Bone marrow (tissue), 2 donors: ENCODE measurements around the gene LSR.
A peak's percentile ranks its signal among the peaks of the same experiment; 100 is the strongest.

ENCODE experiments used
- DNase-seq, 2 donors: peaks; one replicate each; lab custom pipeline; 2025; lab: John Stamatoyannopoulos, UW

LSR gene

GRCh38 chr19:35247526-35248309 is 1.1 kb upstream of the LSR start:
- no peak for DNase-seq

- no peak for DNase-seq
Observed at GRCh38 chr19:35249146-35249847, 495 bp downstream of the LSR start.

DNA sequence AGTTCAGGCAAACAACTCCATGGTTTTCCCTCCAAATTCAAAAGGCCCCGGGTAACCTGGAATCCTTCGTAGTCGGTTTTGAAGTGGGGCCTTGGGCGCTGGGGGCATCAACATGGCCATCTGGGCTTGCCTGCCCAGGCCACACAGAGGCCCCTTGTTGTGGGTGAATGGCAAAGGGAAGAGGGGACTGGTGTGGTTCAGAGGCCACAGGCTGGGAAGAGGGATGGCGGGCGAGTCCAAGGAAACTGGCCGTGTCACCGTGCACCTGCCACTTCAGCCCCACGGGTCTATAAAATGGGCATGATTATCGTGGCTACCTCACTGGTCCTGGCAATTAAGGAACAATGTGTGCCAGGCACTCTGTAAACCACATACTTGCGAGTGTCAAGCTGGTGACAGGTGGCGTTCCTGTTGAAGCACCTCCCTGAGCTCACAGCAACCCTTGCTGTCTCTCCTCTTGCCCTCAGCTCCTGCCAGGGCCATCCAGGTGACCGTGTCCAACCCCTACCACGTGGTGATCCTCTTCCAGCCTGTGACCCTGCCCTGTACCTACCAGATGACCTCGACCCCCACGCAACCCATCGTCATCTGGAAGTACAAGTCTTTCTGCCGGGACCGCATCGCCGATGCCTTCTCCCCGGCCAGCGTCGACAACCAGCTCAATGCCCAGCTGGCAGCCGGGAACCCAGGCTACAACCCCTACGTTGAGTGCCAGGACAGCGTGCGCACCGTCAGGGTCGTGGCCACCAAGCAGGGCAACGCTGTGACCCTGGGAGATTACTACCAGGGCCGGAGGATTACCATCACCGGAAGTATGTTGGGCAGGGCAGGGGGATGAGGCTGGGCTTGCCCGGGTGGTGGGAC is 1.3 kb downstream of the LSR start:
- no peak for DNase-seq

- DNase-seq: no peak
Observed at GRCh38 chr19:35251456-35251855, 2.7 kb downstream of the LSR start.

DNA sequence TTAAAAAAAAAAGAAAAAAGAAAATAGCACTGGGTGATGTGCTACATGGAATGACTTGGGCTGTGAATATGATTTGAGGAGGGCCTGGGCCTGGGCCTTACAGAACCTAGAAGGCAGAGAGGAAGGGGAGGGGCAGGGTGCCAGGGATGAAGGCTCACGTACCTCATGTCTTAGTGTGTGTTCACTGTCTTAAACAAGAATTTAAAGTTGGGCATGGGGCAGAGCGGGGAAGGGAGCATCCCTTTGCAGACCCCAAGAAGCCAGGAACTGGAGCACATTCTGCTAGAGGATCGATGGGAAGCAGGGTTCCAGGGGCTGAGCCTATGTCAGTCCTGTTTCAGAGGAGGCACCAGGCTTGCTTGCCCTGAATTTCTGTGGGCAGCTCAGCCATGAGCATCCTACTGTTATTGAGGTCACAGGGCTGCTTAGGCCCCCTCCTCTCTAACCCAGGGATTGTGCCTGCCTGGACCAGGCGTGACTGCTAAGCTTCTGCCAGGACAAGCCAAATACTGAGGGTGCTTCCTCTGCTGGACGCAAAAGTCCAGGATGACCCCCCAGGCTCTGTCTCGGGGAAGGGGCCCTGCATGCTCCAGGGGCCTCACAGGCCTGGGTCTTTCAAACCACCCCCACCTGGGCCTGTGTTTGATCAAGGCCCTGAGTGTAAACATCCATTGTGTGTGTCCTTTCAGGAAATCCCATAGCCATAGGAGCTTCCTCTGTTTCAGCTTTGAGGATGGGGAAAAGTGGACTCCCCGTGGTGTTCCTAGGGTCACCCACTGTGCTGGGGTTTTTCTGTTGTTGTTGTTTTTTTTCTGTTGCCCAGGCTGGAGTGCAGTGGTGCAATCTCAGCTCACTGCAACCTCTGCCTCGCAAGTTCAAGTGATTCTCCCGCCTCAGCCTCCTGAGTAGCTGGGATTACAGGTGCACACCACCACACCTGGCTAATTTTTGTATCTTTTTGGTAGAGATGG is 4.8 kb downstream of the LSR start:
- no peak for DNase-seq

DNA sequence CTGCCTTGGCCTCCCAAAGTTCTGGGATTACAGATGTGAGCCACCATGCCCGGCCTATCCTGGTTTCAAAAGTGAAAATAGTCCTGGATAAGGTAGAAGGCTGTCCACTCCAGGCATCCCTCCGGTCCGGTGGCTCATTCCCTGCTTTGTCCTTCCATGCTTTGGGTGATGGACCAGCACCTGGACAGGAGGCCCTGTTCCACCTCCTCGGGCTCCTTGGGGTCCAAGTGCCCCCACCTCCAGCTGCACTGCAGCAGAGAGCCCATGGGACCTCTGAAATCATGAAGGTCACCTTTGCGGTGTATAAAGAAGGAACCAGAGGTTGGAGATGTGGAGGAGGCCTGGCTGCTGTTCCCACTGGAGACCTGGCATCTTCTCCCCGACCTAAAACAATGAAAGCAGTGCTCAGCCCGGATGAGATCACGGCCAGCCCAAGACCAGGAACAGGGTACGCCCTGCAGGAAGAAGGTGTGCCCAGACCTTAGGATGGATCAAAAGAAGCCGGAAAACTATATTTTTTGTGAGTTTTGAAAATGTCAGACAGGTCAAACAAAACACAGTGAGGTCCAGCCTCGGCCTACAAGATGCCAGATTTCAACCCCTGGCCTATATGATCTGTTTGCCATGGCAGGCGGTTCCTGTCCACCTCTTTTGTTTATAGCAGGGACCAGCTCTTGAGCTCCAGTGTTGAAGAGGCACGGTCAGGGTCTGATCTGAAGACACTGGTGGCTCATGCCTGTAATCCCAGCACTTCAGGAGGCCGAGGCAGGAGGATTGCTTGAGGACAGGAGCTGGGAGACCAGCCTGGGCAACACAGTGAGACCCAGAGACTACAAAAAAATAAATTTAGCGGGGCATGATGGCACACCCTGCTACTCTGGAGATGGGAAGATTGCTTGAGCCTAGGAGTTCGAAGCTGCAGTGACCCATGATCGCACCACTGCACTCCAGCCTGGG is 5.8 kb downstream of the LSR start:
- DNase-seq: no peak

DNA sequence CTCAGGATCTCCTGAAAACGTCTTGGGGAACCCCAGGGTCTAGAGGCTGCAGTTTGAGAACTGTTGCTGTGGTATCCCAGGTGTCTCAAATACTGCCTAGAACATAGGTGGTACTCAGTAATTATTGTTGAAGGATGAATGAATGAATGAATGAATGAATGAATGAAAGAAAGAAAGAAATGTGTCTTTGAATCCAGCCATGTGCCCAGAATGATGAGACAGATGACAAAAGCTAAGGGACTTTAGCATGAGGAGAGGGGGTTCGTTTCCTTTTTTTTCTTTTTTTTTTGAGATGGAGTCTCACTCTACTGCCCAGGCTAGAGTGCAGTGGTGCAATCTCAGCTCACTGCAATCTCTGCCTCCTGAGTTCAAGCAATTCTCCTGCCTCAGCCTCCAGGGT is 7.8 kb downstream of the LSR start:
- DNase-seq: no peak

- DNase-seq: no peak
Observed at GRCh38 chr19:35257113-35257461, 8.3 kb downstream of the LSR start.

DNA sequence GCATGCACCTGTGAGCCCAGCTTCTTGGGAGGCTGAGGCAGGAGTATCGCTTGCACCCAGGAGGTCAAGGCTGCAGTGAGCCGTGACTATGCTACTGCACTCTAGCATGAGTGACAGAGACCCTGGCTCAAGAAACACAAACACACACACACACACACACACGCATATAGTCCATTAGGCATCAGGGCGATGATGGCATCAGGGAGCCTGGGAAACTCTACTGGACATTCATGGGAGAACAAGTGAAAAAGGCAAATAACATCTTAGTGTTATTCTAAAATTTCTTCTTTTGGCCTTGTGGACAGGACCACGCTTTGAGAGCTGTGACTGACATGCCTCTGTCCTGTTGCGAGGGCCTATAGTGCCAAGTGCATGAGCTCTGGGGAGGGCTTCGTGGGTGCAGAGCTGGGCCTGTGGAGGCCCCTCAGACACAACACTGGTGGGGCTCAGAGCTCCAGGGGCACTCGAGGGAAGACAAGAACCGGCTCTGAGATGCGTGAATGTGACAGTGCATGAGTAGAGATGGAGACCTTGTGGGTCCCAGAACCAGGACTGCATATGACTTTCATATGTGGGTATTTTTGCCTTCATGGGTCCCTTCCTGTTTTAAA is 12.0 kb downstream of the LSR start:
- no peak for DNase-seq

- DNase-seq: no peak
Observed at GRCh38 chr19:35261356-35262100, 12.7 kb downstream of the LSR start.

- no peak for DNase-seq
Observed at GRCh38 chr19:35262101-35262761, 13.4 kb downstream of the LSR start.

- DNase-seq: peak in 1 of 2 donors; percentile 32
Observed at GRCh38 chr19:35264268-35265125, 15.7 kb downstream of the LSR start.

- no peak for DNase-seq
Observed at GRCh38 chr19:35265126-35265899, 16.5 kb downstream of the LSR start.

DNA sequence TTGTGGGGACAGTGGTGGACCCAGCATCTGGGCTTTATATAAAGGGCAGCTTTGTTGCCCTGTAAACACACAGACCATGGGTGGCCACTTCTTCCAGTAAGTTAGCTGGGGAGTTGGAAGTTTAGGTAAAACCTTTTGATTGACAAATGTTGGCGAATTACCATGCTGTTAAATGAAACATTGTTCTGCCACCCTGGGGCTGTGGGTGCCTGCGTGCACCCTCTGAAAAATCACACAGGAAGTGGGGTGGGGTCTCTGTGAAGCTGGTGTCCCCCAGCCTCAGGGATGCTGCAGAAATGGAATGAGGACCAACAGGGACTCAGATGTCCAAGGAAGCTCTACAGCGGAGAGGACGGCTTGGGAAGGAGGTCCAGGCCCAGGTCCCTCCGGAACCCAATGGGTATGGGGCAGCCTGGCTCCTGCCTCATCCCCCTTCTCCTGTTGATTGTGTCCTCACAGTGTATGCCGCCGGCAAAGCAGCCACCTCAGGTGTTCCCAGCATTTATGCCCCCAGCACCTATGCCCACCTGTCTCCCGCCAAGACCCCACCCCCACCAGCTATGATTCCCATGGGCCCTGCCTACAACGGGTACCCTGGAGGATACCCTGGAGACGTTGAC is 17.2 kb downstream of the LSR start:
- no peak for DNase-seq

- DNase-seq: no peak
Observed at GRCh38 chr19:35266520-35267352, 17.9 kb downstream of the LSR start.
